Measurements from ENCODE around the gene BMPR2.
"Not testable (repeated sequence)": the region's sequence is repeated elsewhere in the genome, so short reads cannot be mapped to it uniquely, and the experiment has no call there.

Gene BMPR2

GRCh38 chr2:202542142-202542541 is 166.0 kb downstream of the BMPR2 start:
- Histone ChIP-seq H3K9ac (ENCODE audit: low read length) (no peak overlapping the region), H3K4me1 (ENCODE audit: insufficient read depth, low read length) (peaks cover 3% of the 10 kb centered on the region), H3K27ac (ENCODE audit: low read depth, low read length) (no peak overlapping the region), H3K9me3 (ENCODE audit: low read length) (no peaks in the 10 kb centered on the region), H3K27me3 (ENCODE audit: control insufficient read depth in 1 of 2, insufficient read depth in 2 of 2, low read length in 2 of 2) (no peaks in the 10 kb centered on the region), H3K4me3 (ENCODE audit: low read depth in 1 of 2, low read length in 2 of 2) (no peak overlapping the region), H3K36me3 (ENCODE audit: insufficient read depth, low read length) (no peaks in the 10 kb centered on the region)

- Histone ChIP-seq H3K4me1 (ENCODE audit: insufficient read depth, low read length) (peaks cover 3% of the 10 kb centered on the region), H3K9me3 (ENCODE audit: low read length) (no peaks in the 10 kb centered on the region), H3K9ac (ENCODE audit: low read length) (no peak overlapping the region), H3K36me3 (ENCODE audit: insufficient read depth, low read length) (no peaks in the 10 kb centered on the region), H3K27ac (ENCODE audit: low read depth, low read length) (no peak overlapping the region), H3K4me3 (ENCODE audit: low read depth in 1 of 2, low read length in 2 of 2) (no peak overlapping the region), H3K27me3 (ENCODE audit: control insufficient read depth in 1 of 2, insufficient read depth in 2 of 2, low read length in 2 of 2) (no peaks in the 10 kb centered on the region)
Observed at GRCh38 chr2:202545523-202545922, 169.4 kb downstream of the BMPR2 start.

GRCh38 chr2:202545931-202546330 is 169.8 kb downstream of the BMPR2 start:
- Histone ChIP-seq H3K9ac (ENCODE audit: low read length) (no peak overlapping the region), H3K27ac (ENCODE audit: low read depth, low read length) (no peak overlapping the region), H3K4me1 (ENCODE audit: insufficient read depth, low read length) (peaks cover 3% of the 10 kb centered on the region), H3K36me3 (ENCODE audit: insufficient read depth, low read length) (no peaks in the 10 kb centered on the region), H3K27me3 (ENCODE audit: control insufficient read depth in 1 of 2, insufficient read depth in 2 of 2, low read length in 2 of 2) (no peaks in the 10 kb centered on the region), H3K9me3 (ENCODE audit: low read length) (no peaks in the 10 kb centered on the region), H3K4me3 (ENCODE audit: low read depth in 1 of 2, low read length in 2 of 2) (no peak overlapping the region)

- not testable (repeated sequence) for H3K4me3 ChIP-seq (ENCODE audit: low read depth in 1 of 2, low read length in 2 of 2); H3K27ac ChIP-seq (ENCODE audit: low read depth, low read length); H3K27me3 ChIP-seq (ENCODE audit: control insufficient read depth in 1 of 2, insufficient read depth in 2 of 2, low read length in 2 of 2); H3K9me3 ChIP-seq (ENCODE audit: low read length); H3K4me1 ChIP-seq (ENCODE audit: insufficient read depth, low read length); H3K36me3 ChIP-seq (ENCODE audit: insufficient read depth, low read length); H3K9ac ChIP-seq (ENCODE audit: low read length)
Observed at GRCh38 chr2:202546499-202547141, 170.5 kb downstream of the BMPR2 start.

- H3K4me3 ChIP-seq (ENCODE audit: low read depth in 1 of 2, low read length in 2 of 2), result no peak overlapping the region
- H3K36me3 ChIP-seq (ENCODE audit: insufficient read depth, low read length), result no peaks in the 10 kb centered on the region
- H3K27ac ChIP-seq (ENCODE audit: low read depth, low read length), result no peak overlapping the region
- no peaks in the 10 kb centered on the region for H3K4me1 ChIP-seq (ENCODE audit: insufficient read depth, low read length)
- no peaks in the 10 kb centered on the region for H3K27me3 ChIP-seq (ENCODE audit: control insufficient read depth in 1 of 2, insufficient read depth in 2 of 2, low read length in 2 of 2)
- no peak overlapping the region for H3K9ac ChIP-seq (ENCODE audit: low read length)
- H3K9me3 ChIP-seq (ENCODE audit: low read length), result no peaks in the 10 kb centered on the region
Observed at GRCh38 chr2:202548240-202548639, 172.1 kb downstream of the BMPR2 start.

GRCh38 chr2:202551000-202551399 is 174.9 kb downstream of the BMPR2 start:
- not testable (repeated sequence) for H3K4me1 ChIP-seq (ENCODE audit: insufficient read depth, low read length); H3K27me3 ChIP-seq (ENCODE audit: control insufficient read depth in 1 of 2, insufficient read depth in 2 of 2, low read length in 2 of 2); H3K9ac ChIP-seq (ENCODE audit: low read length); H3K27ac ChIP-seq (ENCODE audit: low read depth, low read length); H3K9me3 ChIP-seq (ENCODE audit: low read length); H3K4me3 ChIP-seq (ENCODE audit: low read depth in 1 of 2, low read length in 2 of 2)
- H3K36me3 ChIP-seq (ENCODE audit: insufficient read depth, low read length), result peaks cover 10% of the 10 kb centered on the region

- Histone ChIP-seq H3K4me1 (ENCODE audit: insufficient read depth, low read length) (no peaks in the 10 kb centered on the region), H3K27me3 (ENCODE audit: control insufficient read depth in 1 of 2, insufficient read depth in 2 of 2, low read length in 2 of 2) (no peaks in the 10 kb centered on the region), H3K27ac (ENCODE audit: low read depth, low read length) (no peak overlapping the region), H3K9ac (ENCODE audit: low read length) (no peak overlapping the region), H3K4me3 (ENCODE audit: low read depth in 1 of 2, low read length in 2 of 2) (no peak overlapping the region), H3K9me3 (ENCODE audit: low read length) (no peaks in the 10 kb centered on the region), H3K36me3 (ENCODE audit: insufficient read depth, low read length) (peaks cover 14% of the 10 kb centered on the region)
Observed at GRCh38 chr2:202555356-202555755, 179.2 kb downstream of the BMPR2 start.

GRCh38 chr2:202560200-202560599 is 184.1 kb downstream of the BMPR2 start:
- H3K9ac ChIP-seq (ENCODE audit: low read length), result no peak overlapping the region
- no peaks in the 10 kb centered on the region for H3K4me1 ChIP-seq (ENCODE audit: insufficient read depth, low read length)
- peaks cover 17% of the 10 kb centered on the region for H3K36me3 ChIP-seq (ENCODE audit: insufficient read depth, low read length)
- no peak overlapping the region for H3K27ac ChIP-seq (ENCODE audit: low read depth, low read length)
- H3K27me3 ChIP-seq (ENCODE audit: control insufficient read depth in 1 of 2, insufficient read depth in 2 of 2, low read length in 2 of 2), result no peaks in the 10 kb centered on the region
- H3K9me3 ChIP-seq (ENCODE audit: low read length), result no peaks in the 10 kb centered on the region
- H3K4me3 ChIP-seq (ENCODE audit: low read depth in 1 of 2, low read length in 2 of 2), result no peak overlapping the region

- Histone ChIP-seq H3K4me1 (ENCODE audit: insufficient read depth, low read length) (no peaks in the 10 kb centered on the region), H3K4me3 (ENCODE audit: low read depth in 1 of 2, low read length in 2 of 2) (no peak overlapping the region), H3K27ac (ENCODE audit: low read depth, low read length) (no peak overlapping the region), H3K9me3 (ENCODE audit: low read length) (no peaks in the 10 kb centered on the region), H3K36me3 (ENCODE audit: insufficient read depth, low read length) (peaks cover 6% of the 10 kb centered on the region), H3K9ac (ENCODE audit: low read length) (no peak overlapping the region), H3K27me3 (ENCODE audit: control insufficient read depth in 1 of 2, insufficient read depth in 2 of 2, low read length in 2 of 2) (no peaks in the 10 kb centered on the region)
Observed at GRCh38 chr2:202564226-202564625, 188.1 kb downstream of the BMPR2 start.

- Histone ChIP-seq H3K4me1 (ENCODE audit: insufficient read depth, low read length) (no peaks in the 10 kb centered on the region), H3K27ac (ENCODE audit: low read depth, low read length) (no peak overlapping the region), H3K9me3 (ENCODE audit: low read length) (no peaks in the 10 kb centered on the region), H3K9ac (ENCODE audit: low read length) (no peak overlapping the region), H3K36me3 (ENCODE audit: insufficient read depth, low read length) (no peaks in the 10 kb centered on the region), H3K4me3 (ENCODE audit: low read depth in 1 of 2, low read length in 2 of 2) (no peak overlapping the region), H3K27me3 (ENCODE audit: control insufficient read depth in 1 of 2, insufficient read depth in 2 of 2, low read length in 2 of 2) (no peaks in the 10 kb centered on the region)
Observed at GRCh38 chr2:202566286-202566685, 190.2 kb downstream of the BMPR2 start.

GRCh38 chr2:202574541-202574940 is 198.4 kb downstream of the BMPR2 start:
- no peaks in the 10 kb centered on the region for H3K9me3 ChIP-seq (ENCODE audit: low read length)
- no peak overlapping the region for H3K4me3 ChIP-seq (ENCODE audit: low read depth in 1 of 2, low read length in 2 of 2)
- H3K27ac ChIP-seq (ENCODE audit: low read depth, low read length), result no peak overlapping the region
- H3K4me1 ChIP-seq (ENCODE audit: insufficient read depth, low read length), result no peaks in the 10 kb centered on the region
- no peaks in the 10 kb centered on the region for H3K27me3 ChIP-seq (ENCODE audit: control insufficient read depth in 1 of 2, insufficient read depth in 2 of 2, low read length in 2 of 2)
- no peak overlapping the region for H3K9ac ChIP-seq (ENCODE audit: low read length)
- no peaks in the 10 kb centered on the region for H3K36me3 ChIP-seq (ENCODE audit: insufficient read depth, low read length)

GRCh38 chr2:202575194-202575593 is 199.1 kb downstream of the BMPR2 start:
- H3K27ac ChIP-seq (ENCODE audit: low read depth, low read length); H3K9me3 ChIP-seq (ENCODE audit: low read length); H3K9ac ChIP-seq (ENCODE audit: low read length); H3K4me3 ChIP-seq (ENCODE audit: low read depth in 1 of 2, low read length in 2 of 2); H3K27me3 ChIP-seq (ENCODE audit: control insufficient read depth in 1 of 2, insufficient read depth in 2 of 2, low read length in 2 of 2); H3K36me3 ChIP-seq (ENCODE audit: insufficient read depth, low read length); H3K4me1 ChIP-seq (ENCODE audit: insufficient read depth, low read length): not testable (repeated sequence)
